Cerebellar cortex (tissue), 1 donor: ENCODE measurements around the gene RGS9BP.
A peak's percentile ranks its signal among the peaks of the same experiment; 100 is the strongest.
"Not testable (repeated sequence)": the region's sequence is repeated elsewhere in the genome, so short reads cannot be mapped to it uniquely, and the experiment has no call there.

Experiments used
- DNase-seq: peaks from one replicate; pipeline ENCODE4 v3.0.0-alpha.2; 2015; ENCODE audit warnings: low spot score

The RGS9BP gene

GRCh38 chr19:32675720-32676185 lies at the start of gene RGS9BP:
Gene RGS9BP, plus strand, starts transcription at chr19:32675848. Its CDS starts 416 bp downstream, at chr19:32676264.
- peak; percentile 50 for DNase-seq

- no peak for DNase-seq
Measured at GRCh38 chr19:32626969-32627368, 48.7 kb upstream of the RGS9BP start.

DNA sequence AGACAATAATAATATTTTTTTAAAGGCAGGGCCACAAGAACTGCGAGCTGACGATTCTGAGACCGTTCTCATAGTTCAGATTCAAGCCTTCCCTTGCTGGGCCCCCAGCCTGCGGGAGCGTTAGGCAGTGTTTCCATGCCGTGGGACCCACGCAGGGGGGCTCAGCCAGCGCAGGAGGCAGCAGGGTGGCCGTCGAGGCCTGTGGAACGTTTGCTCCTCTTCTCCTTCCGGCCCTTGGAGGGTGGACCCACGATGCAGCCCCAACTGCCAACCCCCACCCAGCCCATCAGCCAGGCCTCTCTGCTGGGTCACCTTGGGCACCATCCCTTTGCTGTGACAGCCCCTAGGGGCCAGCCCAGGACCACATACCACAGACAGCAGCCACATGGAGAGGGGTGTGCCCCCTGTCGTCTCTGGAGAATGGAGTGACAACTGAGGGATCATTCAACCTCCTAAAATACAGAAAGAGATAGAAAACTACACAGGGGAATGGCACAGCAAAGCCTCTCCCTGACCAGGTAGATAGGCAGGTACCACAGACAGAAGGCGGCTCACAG lies 47.9 kb upstream of the RGS9BP start:
- no peak for DNase-seq

GRCh38 chr19:32630338-32630737 lies 45.3 kb upstream of the RGS9BP start:
- no peak for DNase-seq

- no peak for DNase-seq
Measured at GRCh38 chr19:32631381-32631780, 44.3 kb upstream of the RGS9BP start.

GRCh38 chr19:32637480-32637879 lies 38.2 kb upstream of the RGS9BP start:
- DNase-seq: no peak

DNA sequence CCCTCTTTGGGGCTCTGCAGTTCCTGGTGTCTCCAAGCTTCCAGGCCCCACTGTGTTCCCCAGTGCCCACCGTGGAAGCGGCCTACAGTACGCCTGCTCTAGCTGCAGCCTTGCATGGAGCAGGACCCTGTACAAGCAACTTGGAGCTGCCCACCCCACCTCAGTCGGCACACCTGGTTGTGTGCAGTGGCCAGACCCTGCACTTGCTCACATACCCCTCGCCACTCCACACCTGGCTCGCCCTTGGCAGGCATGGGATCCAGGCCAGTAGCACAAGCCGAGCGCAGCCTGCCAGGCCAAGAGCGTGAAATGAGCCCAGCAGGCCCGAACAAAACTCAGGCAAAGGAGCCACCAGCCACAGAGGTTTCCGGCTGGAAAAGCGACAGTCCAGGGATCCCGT lies 37.0 kb upstream of the RGS9BP start:
- no peak for DNase-seq

DNA sequence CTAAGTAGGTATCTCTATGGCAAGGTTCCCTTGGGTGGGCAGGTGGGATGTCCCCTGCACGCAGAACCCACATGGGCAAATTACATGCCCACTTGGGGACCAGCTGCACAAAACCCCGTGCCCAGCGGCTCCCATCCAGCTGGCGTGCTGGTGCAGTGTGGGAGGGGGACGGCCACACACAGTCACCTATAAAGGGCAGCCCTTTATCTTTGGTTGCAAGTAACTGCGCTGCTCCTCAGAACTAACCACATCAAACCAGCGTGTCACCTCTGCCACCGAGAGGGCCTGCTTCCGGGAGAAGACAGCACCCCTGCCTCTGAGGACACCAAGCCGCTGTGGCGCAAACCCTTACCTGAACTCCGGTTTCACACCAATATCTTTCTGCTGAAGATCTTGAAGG lies 32.9 kb upstream of the RGS9BP start:
- DNase-seq: no peak

- DNase-seq: no peak
Measured at GRCh38 chr19:32646556-32646955, 29.1 kb upstream of the RGS9BP start.

DNA sequence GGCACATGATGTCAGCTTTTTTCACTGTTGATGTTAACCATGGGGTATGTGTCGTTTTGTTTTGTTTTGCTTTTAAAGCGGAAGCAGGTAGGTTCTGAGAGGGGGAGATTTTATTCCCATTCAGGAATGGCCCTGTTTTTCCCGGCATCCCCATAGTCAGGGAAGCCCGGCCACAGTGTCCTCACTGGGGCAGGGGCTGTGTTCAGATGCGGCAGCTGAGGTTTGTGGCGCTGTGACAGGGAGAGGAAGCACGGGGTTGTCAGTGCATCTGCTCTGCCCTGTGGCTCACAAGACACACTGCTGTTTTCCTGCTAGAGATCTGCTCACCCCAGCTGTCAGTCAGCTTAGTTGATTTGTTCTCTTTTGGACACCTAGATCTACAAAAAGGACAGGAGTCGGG lies 28.3 kb upstream of the RGS9BP start:
- no peak for DNase-seq

DNA sequence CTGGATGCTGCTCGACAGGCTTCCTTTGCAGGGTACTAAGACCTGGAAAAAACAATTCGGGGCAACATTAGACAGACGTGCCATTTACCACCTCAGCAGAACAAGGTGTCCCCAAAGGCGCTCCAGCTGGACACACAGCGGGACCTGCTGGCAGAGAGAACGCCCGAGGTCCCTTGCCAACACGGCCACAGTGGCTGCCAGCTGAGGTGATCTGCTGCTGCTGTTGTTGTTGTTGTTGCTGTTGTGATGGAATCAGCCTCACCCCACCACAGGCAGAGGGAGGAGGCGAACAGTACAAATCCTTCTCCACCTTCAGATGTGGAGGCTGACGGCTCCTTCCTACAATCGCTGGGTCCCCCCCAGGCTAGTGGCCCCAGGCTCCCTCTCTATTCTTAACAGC lies 25.9 kb upstream of the RGS9BP start:
- peak; percentile 32 for DNase-seq

DNA sequence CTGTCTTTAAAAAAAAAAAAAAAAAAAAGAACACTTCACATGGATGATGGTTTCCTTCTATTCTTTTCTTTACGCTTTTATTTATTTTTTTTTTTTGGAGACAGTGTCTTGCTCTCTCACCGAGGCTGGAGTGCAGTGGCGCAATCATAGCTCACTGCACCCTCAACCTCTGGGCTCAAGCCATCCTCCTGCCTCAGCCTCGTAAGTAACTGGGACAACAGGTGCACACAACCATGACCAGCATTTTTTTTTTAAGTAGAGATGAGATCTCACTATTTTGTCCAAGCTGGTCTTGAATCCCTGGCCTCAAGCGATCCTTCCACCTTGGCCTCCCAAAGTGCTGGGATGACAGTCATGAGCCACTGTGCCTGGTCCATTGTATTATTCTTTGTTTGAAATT lies 25.0 kb upstream of the RGS9BP start:
- no peak for DNase-seq

DNA sequence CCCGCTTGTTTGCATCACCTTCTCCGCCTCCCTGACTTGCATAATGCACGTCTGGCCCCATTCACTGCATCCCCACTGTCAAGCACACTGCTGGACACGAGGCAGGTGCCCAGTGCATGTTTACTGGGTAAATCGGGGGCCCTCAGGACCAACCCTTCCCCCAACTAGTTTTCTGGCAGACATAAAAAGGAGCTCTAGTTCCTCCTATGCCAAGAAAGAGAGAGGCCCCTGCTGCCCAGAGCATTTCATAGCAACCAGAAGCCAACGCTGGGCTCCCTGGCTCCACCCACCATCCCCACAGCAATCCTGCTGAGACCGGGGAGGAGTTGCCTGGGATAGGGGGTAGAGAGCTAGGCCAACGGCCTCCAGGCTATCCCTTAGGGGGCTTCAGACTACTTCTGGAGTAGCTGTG lies 23.9 kb upstream of the RGS9BP start:
- DNase-seq: peak; percentile 38

DNA sequence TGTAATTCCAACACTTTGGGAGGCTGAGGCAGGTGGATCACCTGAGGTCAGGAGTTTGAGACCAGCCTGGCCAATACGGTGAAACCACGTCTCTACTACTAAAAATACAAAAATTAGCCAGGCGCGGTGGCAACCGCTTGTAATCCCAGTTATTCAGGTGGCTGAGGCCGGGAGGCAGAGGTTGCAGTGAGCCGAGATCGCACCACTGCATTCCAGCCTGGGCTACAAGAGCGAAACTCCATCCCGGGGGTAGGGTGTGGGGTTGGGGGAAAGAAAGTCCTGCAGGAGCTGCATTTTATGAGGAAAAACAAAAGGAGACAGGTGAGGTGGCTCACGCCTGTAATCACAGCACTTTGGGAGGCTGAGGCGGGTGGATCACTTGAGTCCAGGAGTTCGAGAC lies 23.3 kb upstream of the RGS9BP start:
- DNase-seq: not testable (repeated sequence)

DNA sequence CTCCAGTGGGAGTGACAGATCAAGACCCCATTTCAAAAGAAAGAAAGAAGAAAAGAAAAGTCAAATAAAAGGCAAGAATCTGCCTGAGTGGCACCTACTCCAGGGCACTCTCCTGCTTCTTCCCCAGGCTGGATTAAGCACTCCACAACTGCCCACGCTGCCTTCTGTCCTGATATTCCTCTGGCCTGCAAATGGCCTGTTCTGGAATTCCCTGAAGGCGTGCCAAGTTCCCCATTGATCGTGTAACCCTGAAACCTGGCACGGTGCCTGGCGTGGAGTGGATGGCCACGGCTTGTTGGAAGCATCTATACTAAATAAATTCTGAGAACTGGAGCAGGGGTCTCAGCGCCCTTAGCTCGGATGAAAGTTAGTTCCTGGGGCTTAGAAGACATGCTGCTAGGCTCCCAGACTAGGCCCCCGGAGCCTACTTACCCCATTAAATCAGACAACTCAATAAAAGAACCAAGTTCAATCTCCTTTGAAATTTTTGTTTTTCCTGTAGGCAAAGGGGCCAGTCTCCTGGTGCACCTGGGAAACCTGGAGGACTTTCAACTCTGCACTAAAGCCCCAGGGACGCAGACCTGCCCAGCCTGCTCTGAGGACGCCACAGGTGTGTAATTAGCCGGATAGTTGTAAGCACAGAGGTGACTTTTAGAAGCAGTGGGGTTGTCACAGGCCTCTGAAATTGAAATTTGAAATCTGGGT lies 22.6 kb upstream of the RGS9BP start:
- DNase-seq: peak; percentile 59

DNA sequence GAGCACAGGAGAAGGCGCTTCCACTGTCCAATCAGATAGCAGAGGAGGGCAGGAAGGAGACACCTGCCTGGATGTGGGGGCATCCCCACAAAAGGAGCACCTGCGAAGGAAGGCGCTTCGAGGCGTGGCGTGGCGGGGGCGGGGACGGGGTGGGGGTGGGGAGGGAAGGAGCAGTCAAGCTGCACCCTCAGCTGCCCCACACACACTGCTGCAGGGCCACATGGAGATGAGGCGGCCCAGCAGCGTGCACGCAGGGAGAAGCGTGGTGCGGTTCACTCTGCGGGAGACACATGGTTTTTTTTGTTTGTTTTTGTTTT lies 22.1 kb upstream of the RGS9BP start:
- DNase-seq: no peak

- DNase-seq: not testable (repeated sequence)
Measured at GRCh38 chr19:32656379-32656778, 19.3 kb upstream of the RGS9BP start.

DNA sequence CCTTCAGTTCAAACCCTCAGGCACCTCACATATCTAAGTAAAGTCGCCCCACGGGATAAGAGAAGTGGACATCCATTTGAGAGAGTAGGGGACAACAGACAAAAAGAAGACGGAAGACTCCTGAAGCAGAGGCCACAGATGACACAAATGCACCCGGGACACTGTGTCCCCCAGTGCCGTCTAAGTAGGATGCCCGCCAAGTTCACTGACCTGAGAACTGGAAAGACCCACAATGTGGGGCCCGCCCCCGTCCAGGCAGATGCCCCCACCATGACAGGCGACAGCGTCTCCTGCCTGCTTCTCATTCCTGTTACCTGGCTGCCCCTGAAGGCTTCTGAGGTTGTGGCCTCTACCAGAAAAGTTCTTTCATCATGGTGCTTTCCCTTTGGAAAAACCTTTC lies 17.6 kb upstream of the RGS9BP start:
- DNase-seq: no peak

DNA sequence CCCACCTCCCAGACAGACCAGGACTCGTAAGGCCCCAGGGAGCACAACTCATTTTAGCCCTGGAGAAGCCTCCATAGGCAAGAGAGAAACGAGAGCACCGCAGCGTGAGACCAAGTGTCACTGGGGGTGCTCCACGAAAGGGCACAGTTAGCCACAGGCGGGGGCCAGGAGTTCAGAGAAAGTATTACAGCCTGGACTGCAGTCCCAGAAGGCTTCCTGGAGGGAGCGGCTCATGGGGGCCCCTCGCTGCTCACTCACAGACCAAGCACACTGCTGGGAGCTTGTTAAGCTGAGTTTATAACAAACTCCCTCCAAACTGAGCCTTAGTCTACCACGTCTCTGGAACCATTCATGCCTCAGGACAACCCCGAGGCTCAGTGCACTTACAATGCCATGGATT lies 17.1 kb upstream of the RGS9BP start:
- DNase-seq: no peak

DNA sequence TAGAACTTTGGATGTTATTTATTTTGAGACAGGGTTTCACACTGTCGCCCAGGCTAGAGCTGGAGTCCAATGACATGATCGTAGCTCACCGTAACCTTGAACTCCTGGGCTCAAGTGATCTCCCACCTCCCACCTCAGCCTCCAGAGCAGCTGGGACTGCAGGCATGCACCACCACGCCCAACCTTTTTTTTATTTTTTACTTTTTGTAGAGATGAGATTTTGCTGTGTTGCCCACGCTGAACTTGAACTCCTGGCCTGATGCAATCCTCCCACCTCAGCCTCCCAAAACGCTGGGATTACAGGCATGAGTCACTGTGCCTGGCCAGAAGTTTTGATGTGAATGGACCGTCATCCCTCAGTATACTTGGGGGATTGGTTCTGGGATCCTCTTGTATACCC lies 14.3 kb upstream of the RGS9BP start:
- DNase-seq: no peak

GRCh38 chr19:32662186-32662585 lies 13.5 kb upstream of the RGS9BP start:
- no peak for DNase-seq

DNA sequence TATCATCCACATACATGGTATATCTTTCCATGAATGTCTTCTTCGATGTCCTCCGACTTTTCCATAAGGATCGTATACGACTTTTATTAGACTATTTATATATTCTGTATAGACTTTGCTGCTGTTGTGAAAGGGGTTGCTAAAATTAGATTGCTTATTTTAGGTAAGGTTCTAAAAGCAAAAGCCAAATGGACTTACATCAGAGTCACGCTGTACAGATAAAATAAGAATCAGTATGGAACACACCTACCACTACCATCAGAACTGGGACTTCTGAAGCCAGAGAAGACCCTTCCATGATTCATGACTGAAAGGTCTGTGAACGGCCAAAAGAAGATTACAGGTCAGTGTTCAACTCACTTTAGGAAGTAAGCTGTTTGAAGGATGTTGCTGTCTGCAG lies 9.6 kb upstream of the RGS9BP start:
- no peak for DNase-seq

GRCh38 chr19:32669310-32669709 lies 6.3 kb upstream of the RGS9BP start:
- peak; percentile 81 for DNase-seq
